Body of pancreas (tissue), 4 donors: ENCODE data around the gene ITGB6.

Source experiments
- POLR2A ChIP-seq, 3 donors: fragments of 450-650 bp; IDR thresholded peaks; one replicate each; pipeline ENCODE4 v1.6.1; 2016; ENCODE audit warnings: antibody characterized with exemption in 3 of 3, mild to moderate bottlenecking in 2 of 3
- TF ChIP-seq, protein P1 (sequence below), 7 experiments: fragments of 450-650 bp in 4 of 7; fragments of 200-600 bp in 3 of 7; sonication (generic) in 3 of 7; IDR thresholded peaks; one replicate each; pipeline ENCODE4 v1.5.1; 2016 to 2019; ENCODE audit warnings: antibody characterized with exemption in 7 of 7

DNA sequence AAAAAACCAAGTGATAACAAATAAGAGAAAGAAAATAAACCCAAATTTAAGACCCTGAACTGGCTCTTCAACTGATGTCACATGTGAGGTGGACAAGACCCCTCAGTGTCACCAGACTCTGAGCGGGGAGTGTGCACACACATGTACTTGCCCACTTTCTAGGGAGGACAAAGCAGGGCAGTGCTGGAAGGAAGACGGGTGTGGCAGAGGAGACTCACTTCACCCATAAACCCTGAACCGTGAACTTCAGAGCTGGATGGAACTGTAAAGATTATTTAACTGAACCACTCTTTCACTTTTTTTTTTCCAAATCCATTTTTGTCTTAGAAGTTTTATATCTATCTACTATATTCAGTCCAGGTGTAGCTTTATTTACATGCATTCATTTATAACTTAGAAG is 149.9 kb downstream of the ITGB6 start:
- TF ChIP-seq, protein P1, sequence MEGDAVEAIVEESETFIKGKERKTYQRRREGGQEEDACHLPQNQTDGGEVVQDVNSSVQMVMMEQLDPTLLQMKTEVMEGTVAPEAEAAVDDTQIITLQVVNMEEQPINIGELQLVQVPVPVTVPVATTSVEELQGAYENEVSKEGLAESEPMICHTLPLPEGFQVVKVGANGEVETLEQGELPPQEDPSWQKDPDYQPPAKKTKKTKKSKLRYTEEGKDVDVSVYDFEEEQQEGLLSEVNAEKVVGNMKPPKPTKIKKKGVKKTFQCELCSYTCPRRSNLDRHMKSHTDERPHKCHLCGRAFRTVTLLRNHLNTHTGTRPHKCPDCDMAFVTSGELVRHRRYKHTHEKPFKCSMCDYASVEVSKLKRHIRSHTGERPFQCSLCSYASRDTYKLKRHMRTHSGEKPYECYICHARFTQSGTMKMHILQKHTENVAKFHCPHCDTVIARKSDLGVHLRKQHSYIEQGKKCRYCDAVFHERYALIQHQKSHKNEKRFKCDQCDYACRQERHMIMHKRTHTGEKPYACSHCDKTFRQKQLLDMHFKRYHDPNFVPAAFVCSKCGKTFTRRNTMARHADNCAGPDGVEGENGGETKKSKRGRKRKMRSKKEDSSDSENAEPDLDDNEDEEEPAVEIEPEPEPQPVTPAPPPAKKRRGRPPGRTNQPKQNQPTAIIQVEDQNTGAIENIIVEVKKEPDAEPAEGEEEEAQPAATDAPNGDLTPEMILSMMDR (IDR thresholded peaks at IDR 0.05) = no peak
- no peak for TF ChIP-seq POLR2A (IDR thresholded peaks at IDR 0.05)
